SK-N-SH (cell line): Measurements from ENCODE around the gene PHOX2A. TPM values are rescaled to one million over a fixed set of nuclear protein-coding genes. Genes with fewer than 3 reads are reported as not detected.

Experiments
- CTCF ChIA-PET: fragments of 300-600, 350-600 bp; formaldehyde crosslinking; extraction: SDS; loops from one replicate; lab custom pipeline; 2021; lab: Yijun Ruan, JAX
- POLR2A ChIA-PET: fragments of 350-600 bp; sonication (Branson Sonifier 250); formaldehyde crosslinking; extraction: SDS; loops from one replicate; lab custom pipeline; 2020; ENCODE audit warnings: antibody characterized with exemption, inconsistent platforms; lab: Yijun Ruan, JAX
- DNase-seq: peaks from one replicate; pipeline ENCODE4 v3.0.0; 2012
- H2AFZ ChIP-seq: fragments of 200-600 bp; sonication (generic); 2 replicates; pipeline ENCODE4 v1.8.1; 2016; ENCODE audit warnings: antibody characterized with exemption, mild to moderate bottlenecking, low read depth
- H3F3A ChIP-seq: fragments of 200-600 bp; sonication (generic); replicated peaks from 2 replicates; pipeline ENCODE3; 2016; ENCODE audit warnings: antibody characterized with exemption, mild to moderate bottlenecking; ENCODE audit not compliant: insufficient read depth
- H3K27ac ChIP-seq, 2 experiments: fragments of 200-500 bp in 1 of 2; fragments of 200-600 bp in 1 of 2; sonication (Bioruptor generic) in 1 of 2; sonication (generic), shearing (Covaris generic) in 1 of 2; 2 replicates each; pipeline versions ENCODE4 v1.5.1 to v1.6.1; 2014 to 2016; ENCODE audit warnings: low read depth in 2 of 2, inconsistent platforms in 1 of 2, low read length in 1 of 2, mild to moderate bottlenecking in 1 of 2, mixed read lengths in 1 of 2
- H3K27me3 ChIP-seq: fragments of 200-600 bp; sonication (generic), shearing (Covaris generic); 2 replicates; pipeline ENCODE4 v1.6.1; 2016; ENCODE audit warnings: mixed run types; ENCODE audit not compliant: insufficient read depth
- H3K36me3 ChIP-seq, 2 experiments: fragments of 200-500 bp in 1 of 2; fragments of 200-600 bp in 1 of 2; sonication (Bioruptor generic) in 1 of 2; sonication (generic) in 1 of 2; replicated peaks in 1 of 2; 2 replicates each; pipeline versions ENCODE3 to v1.5.1; 2014 to 2016; ENCODE audit warnings: low read length in 1 of 2, mild to moderate bottlenecking in 1 of 2; ENCODE audit not compliant: insufficient read depth in 2 of 2, control insufficient read depth in 1 of 2
- H3K4me1 ChIP-seq, 2 experiments: fragments of 200-500 bp in 1 of 2; fragments of 200-600 bp in 1 of 2; sonication (Bioruptor generic) in 1 of 2; sonication (generic), shearing (Covaris generic) in 1 of 2; 2 replicates each; pipeline versions ENCODE4 v1.5.1 to v1.6.1; 2014 to 2016; ENCODE audit warnings: low read depth in 1 of 2, low read length in 1 of 2, mixed run types in 1 of 2; ENCODE audit not compliant: insufficient read depth in 2 of 2, control insufficient read depth in 1 of 2
- H3K4me2 ChIP-seq: fragments of 200-600 bp; sonication (generic), shearing (Covaris generic); 2 replicates; pipeline ENCODE4 v1.6.1; 2017; ENCODE audit warnings: mixed run types
- H3K4me3 ChIP-seq, 2 experiments: fragments of 200-500 bp in 1 of 2; fragments of 200-600 bp in 1 of 2; sonication (Bioruptor generic) in 1 of 2; sonication (generic), shearing (Covaris generic) in 1 of 2; 2 replicates each; pipeline versions ENCODE4 v1.5.1 to v1.8.1; 2014 to 2016; ENCODE audit warnings: low read depth in 2 of 2, inconsistent platforms in 1 of 2, low read length in 1 of 2, mild to moderate bottlenecking in 1 of 2, mixed read lengths in 1 of 2, moderate library complexity in 1 of 2
- H3K79me2 ChIP-seq: fragments of 200-600 bp; sonication (generic); 2 replicates; pipeline ENCODE4 v1.8.1; 2017; ENCODE audit warnings: mild to moderate bottlenecking; ENCODE audit not compliant: insufficient read depth
- H3K9ac ChIP-seq: fragments of 200-600 bp; sonication (generic); 2 replicates; pipeline ENCODE4 v1.6.1; 2017; ENCODE audit warnings: mixed run types
- H3K9me2 ChIP-seq: fragments of 200-600 bp; sonication (generic); 2 replicates; pipeline ENCODE4 v1.6.1; 2017; ENCODE audit warnings: mixed run types
- H3K9me3 ChIP-seq: fragments of 200-600 bp; sonication (generic); 2 replicates; pipeline ENCODE4 v1.6.1; 2017; ENCODE audit warnings: mixed run types, mild to moderate bottlenecking, moderate library complexity
- H4K20me1 ChIP-seq: fragments of 200-600 bp; sonication (generic); 2 replicates; pipeline ENCODE4 v1.6.1; 2017; ENCODE audit warnings: mild to moderate bottlenecking, mixed run types; ENCODE audit not compliant: insufficient read depth
- CHD2 ChIP-seq: fragments of 150-350 bp; IDR thresholded peaks from 2 replicates; pipeline ENCODE4 v1.6.1; 2018; ENCODE audit warnings: low read length; ENCODE audit not compliant: partially characterized antibody
- EZH2phosphoT487 ChIP-seq: fragments of 200-600 bp; sonication (generic); IDR thresholded peaks from 2 replicates; pipeline ENCODE4 v1.6.1; 2017; ENCODE audit warnings: low read depth, mixed run types, mild to moderate bottlenecking, antibody characterized with exemption, moderate library complexity, borderline replicate concordance
- FOXJ3 ChIP-seq: sonication (generic); formaldehyde crosslinking; IDR thresholded peaks from 2 replicates; pipeline ENCODE4 v1.5.1; 2020; ENCODE audit warnings: mild to moderate bottlenecking, missing genetic modification reagents
- FOXM1 ChIP-seq: IDR thresholded peaks from 2 replicates; pipeline ENCODE4 v1.4.0; 2012; ENCODE audit warnings: low read depth, mild to moderate bottlenecking
- GABPA ChIP-seq: IDR thresholded peaks from 2 replicates; pipeline ENCODE4 v1.4.0; 2012; ENCODE audit warnings: low read depth, mild to moderate bottlenecking
- GATA2 ChIP-seq: sonication (generic); formaldehyde crosslinking; IDR thresholded peaks from 2 replicates; pipeline ENCODE4 v1.5.0; 2020; ENCODE audit warnings: mild to moderate bottlenecking, missing genetic modification reagents
- MEF2A ChIP-seq: IDR thresholded peaks from 2 replicates; pipeline ENCODE4 v1.4.0; 2012; ENCODE audit warnings: low read depth, borderline replicate concordance
- NFIC ChIP-seq: IDR thresholded peaks from 2 replicates; pipeline ENCODE4 v1.4.0; 2012; ENCODE audit warnings: borderline replicate concordance
- POLR2AphosphoS5 ChIP-seq: IDR thresholded peaks from 2 replicates; pipeline ENCODE4 v1.6.1; 2012; ENCODE audit warnings: low read depth, low read length
- RAD21 ChIP-seq: IDR thresholded peaks from 2 replicates; pipeline ENCODE4 v1.6.1; 2012; ENCODE audit warnings: mild to moderate bottlenecking, low read length
- REST ChIP-seq: IDR thresholded peaks from 2 replicates; pipeline ENCODE4 v1.6.1; 2012; ENCODE audit warnings: mild to moderate bottlenecking, low read depth, low read length, moderate library complexity
- RXRA ChIP-seq: IDR thresholded peaks from 2 replicates; pipeline ENCODE4 v1.4.0; 2012; ENCODE audit warnings: low read depth, mild to moderate bottlenecking, borderline replicate concordance
- SIN3A ChIP-seq: IDR thresholded peaks from 2 replicates; pipeline ENCODE4 v1.6.1; 2012; ENCODE audit warnings: low read depth, mild to moderate bottlenecking, low read length, moderate library complexity, borderline replicate concordance
- TAF1 ChIP-seq: IDR thresholded peaks from 2 replicates; pipeline ENCODE4 v1.6.1; 2012; ENCODE audit warnings: low read depth, mild to moderate bottlenecking, low read length, moderate library complexity, borderline replicate concordance
- TCF12 ChIP-seq: IDR thresholded peaks from 2 replicates; pipeline ENCODE4 v1.4.0; 2012
- USF1 ChIP-seq: IDR thresholded peaks from 2 replicates; pipeline ENCODE4 v1.4.0; 2012; ENCODE audit warnings: low read depth, borderline replicate concordance
- YY1 ChIP-seq: IDR thresholded peaks from 2 replicates; pipeline ENCODE4 v1.4.0; 2012; ENCODE audit warnings: low read depth, mild to moderate bottlenecking
- WGBS: methylation state at CpG from one replicate; pipeline ENCODE4 v1.1.6; 2017; ENCODE audit warnings: low lambda C conversion rate; 5-methylcytosine and 5-hydroxymethylcytosine counted together
- polyA plus RNA-seq, 3 experiments: library from polyadenylated mRNA; depleted of rRNA; stranded (reverse); fragments of >200 nt; gene quantifications; 2 replicates each; pipeline ENCODE4 v1.2.3, GENCODE V29; 2012
- TF ChIP-seq, protein P1 (sequence below): IDR thresholded peaks from 2 replicates; pipeline ENCODE4 v1.4.0; 2012; ENCODE audit warnings: low read depth, borderline replicate concordance
- TF ChIP-seq, protein P2 (sequence below): fragments of 150-350 bp; IDR thresholded peaks from 2 replicates; pipeline ENCODE4 v1.6.1; 2016; ENCODE audit warnings: mild to moderate bottlenecking, low read depth, low read length
- TF ChIP-seq, protein P3 (sequence below): IDR thresholded peaks from 2 replicates; pipeline ENCODE4; 2012

Gene PHOX2A
- polyA plus RNA-seq, 1 of the 3 experiments (the other 2 are of a cell fraction), result 75.6 TPM

DNA sequence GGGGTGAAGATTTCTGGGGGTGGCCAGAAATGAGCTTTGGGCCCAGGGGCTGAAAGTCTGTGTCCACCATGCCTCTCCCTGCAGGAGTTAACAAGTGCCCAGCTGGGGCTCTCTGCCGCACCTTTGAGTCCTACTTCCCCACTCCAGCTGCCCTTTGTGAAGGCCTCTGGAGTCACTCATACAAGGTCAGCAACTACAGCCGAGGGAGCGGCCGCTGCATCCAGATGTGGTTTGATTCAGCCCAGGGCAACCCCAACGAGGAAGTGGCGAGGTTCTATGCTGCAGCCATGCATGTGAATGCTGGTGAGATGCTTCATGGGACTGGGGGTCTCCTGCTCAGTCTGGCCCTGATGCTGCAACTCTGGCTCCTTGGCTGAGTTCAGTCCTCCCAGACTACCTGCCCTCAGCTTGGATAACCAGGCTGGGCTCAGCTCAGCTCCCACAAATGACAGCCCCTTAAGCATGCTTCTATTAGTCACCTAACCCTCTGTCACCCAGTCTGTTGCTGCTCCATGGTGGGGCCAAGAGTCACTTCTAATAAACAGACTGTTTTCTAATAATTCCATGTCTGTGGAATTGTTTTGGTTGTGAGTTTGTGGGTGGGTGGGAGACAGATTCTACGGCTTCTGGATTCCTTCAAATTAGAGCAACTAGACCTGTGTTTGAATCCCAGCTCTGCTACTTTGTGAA, 22.4 kb downstream of the PHOX2A start:
- Histone ChIP-seq H3K27me3 (no peaks in the 10 kb centered on the region; the same call in 1 of the 2 replicates), H3K36me3 (peaks cover 2 to 6% of the 10 kb centered on the region in 2 experiments), H3K79me2 (peaks cover 27% of the 10 kb centered on the region), H3K4me3 (no peak overlapping the region), H3K9ac (no peak overlapping the region), H3F3A (no peaks in the 10 kb centered on the region), H3K4me1 (peaks cover 5 to 16% of the 10 kb centered on the region in 2 experiments; a peak in 2 of 4 replicates), H4K20me1 (peaks cover 15% of the 10 kb centered on the region), H3K9me3 (no peaks in the 10 kb centered on the region), H3K9me2 (no peaks in the 10 kb centered on the region), H3K27ac (no peak overlapping the region), H2AFZ (no peak overlapping the region), H3K4me2 (no peak overlapping the region)
- DNase-seq, result no peak
- POLR2A ChIA-PET, result interaction anchor here (1.8 to 8.7 kb wide), 3 partner anchors 15 to 196 kb away, joined by 5 to 131 read pairs (median 14); partner anchors contain the start of gene PHOX2A
- 89% methylated on average over 6 of the region's 7 CpGs for WGBS
- CTCF ChIA-PET, result interaction anchor here (0.9 to 9.1 kb wide), 7 partner anchors 11 to 243 kb away, joined by 3 to 73 read pairs (median 3); no protein-coding TSS in a partner anchor
- TF ChIP-seq MEF2A (no peak), FOXJ3 (CRISPR knock-in tag) (no peak), EZH2phosphoT487 (no peak), USF1 (no peak), POLR2AphosphoS5 (no peak), SIN3A (no peak), NFIC (no peak), RAD21 (no peak), RXRA (no peak), CHD2 (no peak), TCF12 (no peak), YY1 (no peak), GABPA (no peak), GATA2 (CRISPR knock-in tag) (no peak), REST (no peak), TAF1 (no peak), FOXM1 (no peak)
- TF ChIP-seq, protein P1, sequence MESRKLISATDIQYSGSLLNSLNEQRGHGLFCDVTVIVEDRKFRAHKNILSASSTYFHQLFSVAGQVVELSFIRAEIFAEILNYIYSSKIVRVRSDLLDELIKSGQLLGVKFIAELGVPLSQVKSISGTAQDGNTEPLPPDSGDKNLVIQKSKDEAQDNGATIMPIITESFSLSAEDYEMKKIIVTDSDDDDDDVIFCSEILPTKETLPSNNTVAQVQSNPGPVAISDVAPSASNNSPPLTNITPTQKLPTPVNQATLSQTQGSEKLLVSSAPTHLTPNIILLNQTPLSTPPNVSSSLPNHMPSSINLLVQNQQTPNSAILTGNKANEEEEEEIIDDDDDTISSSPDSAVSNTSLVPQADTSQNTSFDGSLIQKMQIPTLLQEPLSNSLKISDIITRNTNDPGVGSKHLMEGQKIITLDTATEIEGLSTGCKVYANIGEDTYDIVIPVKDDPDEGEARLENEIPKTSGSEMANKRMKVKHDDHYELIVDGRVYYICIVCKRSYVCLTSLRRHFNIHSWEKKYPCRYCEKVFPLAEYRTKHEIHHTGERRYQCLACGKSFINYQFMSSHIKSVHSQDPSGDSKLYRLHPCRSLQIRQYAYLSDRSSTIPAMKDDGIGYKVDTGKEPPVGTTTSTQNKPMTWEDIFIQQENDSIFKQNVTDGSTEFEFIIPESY, result no peak
- TF ChIP-seq, protein P2, sequence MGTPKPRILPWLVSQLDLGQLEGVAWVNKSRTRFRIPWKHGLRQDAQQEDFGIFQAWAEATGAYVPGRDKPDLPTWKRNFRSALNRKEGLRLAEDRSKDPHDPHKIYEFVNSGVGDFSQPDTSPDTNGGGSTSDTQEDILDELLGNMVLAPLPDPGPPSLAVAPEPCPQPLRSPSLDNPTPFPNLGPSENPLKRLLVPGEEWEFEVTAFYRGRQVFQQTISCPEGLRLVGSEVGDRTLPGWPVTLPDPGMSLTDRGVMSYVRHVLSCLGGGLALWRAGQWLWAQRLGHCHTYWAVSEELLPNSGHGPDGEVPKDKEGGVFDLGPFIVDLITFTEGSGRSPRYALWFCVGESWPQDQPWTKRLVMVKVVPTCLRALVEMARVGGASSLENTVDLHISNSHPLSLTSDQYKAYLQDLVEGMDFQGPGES, result no peak
- TF ChIP-seq, protein P3, sequence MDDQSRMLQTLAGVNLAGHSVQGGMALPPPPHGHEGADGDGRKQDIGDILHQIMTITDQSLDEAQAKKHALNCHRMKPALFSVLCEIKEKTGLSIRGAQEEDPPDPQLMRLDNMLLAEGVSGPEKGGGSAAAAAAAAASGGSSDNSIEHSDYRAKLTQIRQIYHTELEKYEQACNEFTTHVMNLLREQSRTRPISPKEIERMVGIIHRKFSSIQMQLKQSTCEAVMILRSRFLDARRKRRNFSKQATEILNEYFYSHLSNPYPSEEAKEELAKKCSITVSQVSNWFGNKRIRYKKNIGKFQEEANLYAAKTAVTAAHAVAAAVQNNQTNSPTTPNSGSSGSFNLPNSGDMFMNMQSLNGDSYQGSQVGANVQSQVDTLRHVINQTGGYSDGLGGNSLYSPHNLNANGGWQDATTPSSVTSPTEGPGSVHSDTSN, result no peak
- TF ChIP-seq, all 33 proteins: peak for 0
